CD4-positive, alpha-beta T cell treated with Interferon gamma for 1 hour (primary cell): ENCODE measurements around the gene TFB2M.

Source experiments
- DNase-seq: peaks from one replicate; pipeline ENCODE4 v3.0.0-alpha.2; 2020

The TFB2M gene

DNA sequence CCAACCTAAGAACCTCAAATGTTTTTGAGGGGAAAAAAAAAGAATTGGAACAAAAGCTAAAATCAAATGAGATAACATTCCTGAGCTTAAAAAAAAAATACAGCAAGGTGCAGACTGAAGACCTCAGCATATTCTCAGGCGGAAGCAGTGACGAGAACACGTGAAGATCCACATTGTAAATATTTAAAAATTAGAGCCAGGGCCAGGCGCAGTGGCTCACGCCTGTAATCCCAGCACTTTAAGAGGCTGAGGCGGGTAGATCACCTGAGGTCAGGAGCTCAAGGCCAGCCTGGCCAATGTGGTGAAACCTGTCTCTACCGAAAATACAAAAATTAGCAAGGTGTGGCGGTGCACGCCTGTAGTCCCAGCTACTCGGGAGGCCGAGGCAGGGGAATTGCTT lies 15.7 kb downstream of the TFB2M start:
- no peak for DNase-seq

DNA sequence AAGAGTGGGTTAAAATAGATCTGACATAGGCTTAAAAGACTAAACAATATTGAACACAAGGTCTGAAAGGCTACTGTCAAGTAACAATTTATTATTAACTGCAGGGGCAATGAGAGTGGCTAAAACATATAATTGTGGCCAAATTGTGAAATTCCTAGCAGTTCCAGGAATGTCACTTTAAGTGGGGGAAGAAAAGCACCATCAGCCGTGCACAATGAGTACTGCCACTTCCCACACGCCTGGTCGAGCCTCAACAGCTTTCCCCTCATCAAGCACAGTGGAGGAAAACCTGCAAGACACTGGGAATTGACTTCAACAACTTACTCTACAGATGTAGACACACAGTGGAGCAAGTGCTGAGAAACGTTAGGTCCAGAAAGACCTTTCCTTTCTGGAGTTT lies 16.4 kb downstream of the TFB2M start:
- DNase-seq: no peak

DNA sequence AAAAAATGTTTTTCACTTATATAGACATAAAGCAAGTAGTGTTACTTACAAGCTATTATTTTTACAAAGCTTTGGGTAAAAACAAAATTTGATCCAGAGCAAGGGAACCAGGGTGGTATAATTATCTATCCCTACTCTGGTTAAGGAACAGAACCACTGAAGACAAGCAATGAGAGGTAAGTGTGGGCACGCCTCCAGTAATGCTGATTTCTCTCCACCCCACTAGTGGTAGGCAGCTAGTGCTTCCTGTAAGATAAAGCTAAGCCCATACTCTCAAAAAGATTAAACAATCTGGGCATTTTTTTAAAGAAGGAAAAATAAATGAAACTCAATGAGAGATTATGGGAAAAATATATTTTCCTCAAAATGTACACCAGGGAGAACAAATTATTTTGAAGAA lies 22.1 kb downstream of the TFB2M start:
- no peak for DNase-seq

DNA sequence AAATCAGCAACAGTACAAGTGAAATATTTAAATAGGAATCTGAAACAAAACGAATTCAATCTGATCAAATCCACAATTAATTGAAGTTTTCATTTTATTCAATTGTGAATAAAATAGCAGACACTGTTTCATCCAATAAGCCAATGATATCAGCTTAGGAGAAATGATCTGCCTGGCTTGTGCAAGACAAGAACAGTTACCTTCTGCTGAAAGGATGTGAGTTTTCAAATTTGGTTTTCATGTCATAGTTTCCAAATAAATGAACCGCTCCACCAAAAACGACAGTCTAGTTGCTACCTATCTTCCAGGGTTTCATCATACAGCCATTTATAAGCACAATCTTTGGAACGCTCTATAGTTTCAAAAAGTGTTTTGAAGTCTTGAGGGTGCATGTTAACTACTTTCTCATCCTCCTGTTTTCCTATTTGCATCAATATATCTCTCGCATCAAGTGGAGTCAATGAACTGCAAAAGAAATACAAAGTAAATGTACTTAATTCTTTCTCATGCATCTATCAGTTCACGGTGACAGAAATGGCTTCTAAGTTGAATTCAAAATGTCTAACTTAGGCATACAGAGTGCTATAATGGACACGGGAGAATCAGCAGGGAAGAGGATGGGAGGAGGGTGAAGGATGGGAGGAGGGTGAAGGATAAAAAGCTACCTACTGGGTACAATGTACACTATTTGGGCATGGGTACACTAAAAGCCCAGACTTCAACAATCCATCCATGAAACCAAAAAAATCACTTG lies 25.1 kb downstream of the TFB2M start:
- no peak for DNase-seq

GRCh38 chr1:246537887-246538286 lies 28.2 kb downstream of the TFB2M start:
- DNase-seq: no peak

GRCh38 chr1:246537441-246537840 lies 28.6 kb downstream of the TFB2M start:
- DNase-seq: no peak

DNA sequence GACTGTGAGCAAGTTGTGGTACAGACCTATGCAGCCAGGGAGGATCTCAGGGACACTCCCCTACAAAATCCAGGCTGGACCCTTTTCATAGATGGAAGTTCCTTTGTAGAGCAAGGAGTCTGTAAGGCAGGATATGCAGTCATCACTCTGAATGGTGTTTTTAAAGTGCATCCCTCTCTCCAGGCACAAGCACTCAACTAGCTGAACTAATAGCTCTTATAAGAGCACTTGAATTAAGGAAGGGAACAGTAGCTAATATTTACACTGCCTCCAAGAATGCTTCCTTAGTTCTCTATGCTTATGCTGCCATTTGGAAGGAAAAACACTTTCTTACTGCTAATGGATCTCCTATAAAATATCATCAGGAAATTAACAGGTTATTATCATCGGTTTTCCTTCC lies 31.9 kb downstream of the TFB2M start:
- no peak for DNase-seq

DNA sequence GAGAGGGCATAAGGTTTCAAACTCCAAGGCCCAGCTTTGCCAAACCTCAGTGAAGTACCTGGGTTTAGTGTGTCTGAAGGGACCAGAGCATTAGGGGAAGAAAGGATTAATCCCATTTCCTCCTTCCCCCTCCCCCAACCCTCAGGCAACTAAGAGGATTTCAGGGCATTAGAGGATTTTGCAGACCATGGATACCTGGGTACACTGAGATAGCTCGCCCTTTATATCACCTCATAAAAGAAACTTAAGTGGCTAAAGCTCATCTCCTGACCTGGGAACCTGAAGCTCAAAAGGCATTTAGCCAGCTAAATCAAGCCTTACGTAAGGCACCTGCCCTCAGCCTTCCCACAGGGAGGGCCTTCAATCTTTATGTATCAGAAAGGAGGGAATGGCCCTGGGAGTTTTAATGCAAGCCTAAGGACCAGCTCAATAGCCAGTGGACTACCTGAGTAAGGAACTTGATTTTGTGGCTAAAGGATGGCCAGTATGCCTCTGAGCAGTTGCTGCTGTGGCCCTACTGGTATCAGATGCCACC lies 32.6 kb downstream of the TFB2M start:
- no peak for DNase-seq

GRCh38 chr1:246532519-246532918 lies 33.5 kb downstream of the TFB2M start:
- no peak for DNase-seq

- no peak for DNase-seq
Measured at GRCh38 chr1:246530482-246530881, 35.6 kb downstream of the TFB2M start.

GRCh38 chr1:246528933-246529731 lies 36.9 kb downstream of the TFB2M start:
- no peak for DNase-seq

DNA sequence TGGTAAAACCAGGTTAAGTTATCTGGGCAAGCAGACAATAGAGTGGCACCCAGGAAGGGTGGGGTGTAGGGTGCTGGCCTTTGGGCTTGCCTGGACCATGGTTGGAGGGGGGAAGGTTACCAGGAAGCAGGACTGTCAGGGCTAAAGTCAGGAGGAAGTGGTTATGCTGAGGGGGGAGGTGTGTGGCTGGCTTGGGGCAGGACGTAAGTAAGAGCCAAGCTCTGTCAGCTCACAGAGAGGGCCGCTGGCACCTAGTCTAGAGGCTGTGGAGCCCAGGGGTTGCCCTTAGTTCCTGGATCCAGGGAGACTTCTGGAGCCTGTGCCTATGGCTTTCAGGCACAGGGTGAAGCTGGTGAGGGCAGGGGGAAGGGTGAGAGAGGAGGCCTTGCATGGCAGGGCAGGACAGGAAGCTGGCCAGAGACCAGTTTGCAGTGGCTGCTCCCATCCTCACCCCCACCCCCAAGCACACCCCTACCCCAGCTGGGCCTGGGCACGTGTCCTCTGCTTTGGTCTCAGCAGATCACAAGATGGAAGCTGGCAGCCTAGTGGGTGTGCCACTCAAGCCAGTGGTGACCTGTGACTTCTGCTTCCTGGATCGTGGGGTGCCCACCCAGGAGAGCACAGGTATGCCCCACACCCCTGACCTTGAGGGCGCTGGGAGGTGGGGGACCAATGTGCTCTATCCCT lies 38.5 kb downstream of the TFB2M start:
- no peak for DNase-seq

- DNase-seq: no peak
Measured at GRCh38 chr1:246526915-246527314, 39.1 kb downstream of the TFB2M start.

- DNase-seq: no peak
Measured at GRCh38 chr1:246526380-246526779, 39.7 kb downstream of the TFB2M start.

- DNase-seq: no peak
Measured at GRCh38 chr1:246519514-246519913, 46.5 kb downstream of the TFB2M start.

GRCh38 chr1:246518456-246519205 lies 47.4 kb downstream of the TFB2M start:
- DNase-seq: no peak

- no peak for DNase-seq
Measured at GRCh38 chr1:246517391-246517790, 48.7 kb downstream of the TFB2M start.

DNA sequence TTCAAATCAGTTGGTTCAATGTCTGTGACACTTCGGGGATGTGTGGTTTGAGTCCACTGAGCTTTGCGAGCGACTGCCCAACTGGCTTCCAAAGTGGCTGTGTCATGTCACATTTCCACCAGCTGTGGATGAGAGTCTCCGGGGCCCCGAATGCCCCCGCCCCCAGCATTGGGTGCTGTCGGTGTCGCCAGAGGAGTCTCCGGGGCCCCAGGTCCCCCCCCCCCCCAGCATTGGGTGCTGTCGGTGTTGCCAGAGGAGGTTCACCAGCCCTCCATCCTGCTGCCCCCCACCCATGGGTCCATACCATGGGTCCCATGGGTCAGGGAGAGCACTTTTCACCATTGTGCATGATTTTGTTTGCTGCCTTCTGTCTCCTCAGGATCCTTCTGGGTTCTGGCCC lies 49.9 kb downstream of the TFB2M start:
- DNase-seq: no peak

DNA sequence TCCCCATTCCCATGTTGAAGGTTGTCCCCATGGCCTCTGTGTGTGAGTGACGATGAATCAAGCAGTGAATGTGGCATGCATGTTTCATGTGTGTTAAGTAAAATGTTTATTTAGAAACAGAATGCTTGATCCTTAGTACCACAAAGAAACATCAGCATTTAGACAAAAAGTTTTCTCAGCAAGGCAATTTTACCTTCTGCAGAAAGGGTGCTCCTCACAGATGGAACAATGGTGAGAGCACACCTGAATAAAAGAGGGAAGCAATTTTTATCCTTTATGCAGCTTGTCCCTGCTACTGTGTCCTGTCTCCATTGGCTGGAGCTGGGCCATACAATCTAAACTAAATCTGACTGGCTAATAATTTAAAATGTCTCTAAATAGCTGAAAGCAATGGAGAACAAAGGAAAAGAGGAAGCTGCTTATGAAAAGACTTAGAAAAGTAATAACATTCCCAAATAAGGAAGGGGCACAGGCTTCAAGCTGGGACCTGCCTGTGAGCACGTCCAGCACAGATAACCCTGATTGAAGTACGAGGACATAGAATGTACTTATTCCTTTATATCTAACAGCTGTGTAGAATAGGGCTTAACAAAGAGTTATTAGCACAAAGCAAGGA lies 50.6 kb downstream of the TFB2M start:
- no peak for DNase-seq

DNA sequence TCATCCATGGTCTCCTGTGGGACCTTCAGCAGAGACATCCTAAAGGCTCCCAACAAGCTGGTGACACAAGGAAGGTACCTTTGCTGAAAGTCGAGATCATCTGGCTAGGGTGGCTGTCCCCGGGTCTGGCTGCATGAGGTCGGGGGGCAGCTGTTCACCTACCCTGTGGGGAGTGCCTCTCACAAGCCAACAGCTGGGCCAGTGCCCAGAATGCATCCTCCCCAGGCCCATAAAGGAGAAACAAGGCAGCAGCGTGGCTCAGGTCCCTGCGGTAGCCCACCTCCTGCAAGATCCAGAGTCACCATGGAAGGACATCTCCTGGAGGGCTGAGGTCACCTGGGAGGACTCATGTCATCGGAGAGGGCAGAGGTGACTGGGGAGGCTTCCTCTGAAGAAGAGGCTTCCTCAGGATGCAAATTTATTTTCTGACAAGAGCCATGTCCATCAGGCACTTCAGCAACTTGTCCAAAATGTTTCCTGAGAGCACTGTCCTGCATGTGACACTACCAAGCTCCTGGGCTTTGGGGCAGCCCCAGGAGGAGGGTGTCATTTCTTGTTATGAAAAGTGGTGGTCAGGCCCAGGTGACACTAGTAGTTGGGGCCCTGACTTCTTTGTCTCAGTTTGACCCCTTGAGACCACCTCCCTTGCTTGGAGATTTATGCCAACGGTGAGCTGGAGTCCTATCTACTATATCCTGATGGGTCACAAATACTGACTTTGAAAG lies 52.3 kb downstream of the TFB2M start:
- DNase-seq: no peak

GRCh38 chr1:246513041-246513440 lies 53.0 kb downstream of the TFB2M start:
- no peak for DNase-seq

DNA sequence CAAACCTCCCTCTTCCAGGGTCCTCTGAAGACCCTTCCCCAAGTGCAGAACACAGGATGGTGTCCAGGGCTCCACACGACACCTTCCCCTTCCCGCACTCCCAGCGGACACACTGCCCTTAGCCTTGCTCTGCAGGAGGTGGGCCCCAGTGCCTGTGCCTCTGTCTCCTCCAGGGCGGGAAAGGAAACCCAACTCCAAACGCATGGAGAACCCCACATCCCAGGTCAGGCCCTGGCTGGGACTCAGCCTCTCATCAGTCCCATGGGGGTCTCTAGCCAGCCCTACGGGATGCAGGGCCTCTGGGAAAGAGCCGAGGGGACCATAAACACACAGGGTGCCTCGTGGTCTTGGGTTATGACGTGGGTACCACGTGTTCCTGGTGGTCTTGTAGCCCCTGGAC lies 53.4 kb downstream of the TFB2M start:
- no peak for DNase-seq
